GM12872 (cell line): ENCODE results near the gene PARVA.

Source experiments
- TF ChIP-seq, protein P1 (sequence below): IDR thresholded peaks from 3 replicates; pipeline ENCODE4 v1.5.1; 2011; ENCODE audit warnings: low read depth, mild to moderate bottlenecking, low read length, moderate library complexity; ENCODE audit not compliant: insufficient read depth

Gene PARVA

DNA sequence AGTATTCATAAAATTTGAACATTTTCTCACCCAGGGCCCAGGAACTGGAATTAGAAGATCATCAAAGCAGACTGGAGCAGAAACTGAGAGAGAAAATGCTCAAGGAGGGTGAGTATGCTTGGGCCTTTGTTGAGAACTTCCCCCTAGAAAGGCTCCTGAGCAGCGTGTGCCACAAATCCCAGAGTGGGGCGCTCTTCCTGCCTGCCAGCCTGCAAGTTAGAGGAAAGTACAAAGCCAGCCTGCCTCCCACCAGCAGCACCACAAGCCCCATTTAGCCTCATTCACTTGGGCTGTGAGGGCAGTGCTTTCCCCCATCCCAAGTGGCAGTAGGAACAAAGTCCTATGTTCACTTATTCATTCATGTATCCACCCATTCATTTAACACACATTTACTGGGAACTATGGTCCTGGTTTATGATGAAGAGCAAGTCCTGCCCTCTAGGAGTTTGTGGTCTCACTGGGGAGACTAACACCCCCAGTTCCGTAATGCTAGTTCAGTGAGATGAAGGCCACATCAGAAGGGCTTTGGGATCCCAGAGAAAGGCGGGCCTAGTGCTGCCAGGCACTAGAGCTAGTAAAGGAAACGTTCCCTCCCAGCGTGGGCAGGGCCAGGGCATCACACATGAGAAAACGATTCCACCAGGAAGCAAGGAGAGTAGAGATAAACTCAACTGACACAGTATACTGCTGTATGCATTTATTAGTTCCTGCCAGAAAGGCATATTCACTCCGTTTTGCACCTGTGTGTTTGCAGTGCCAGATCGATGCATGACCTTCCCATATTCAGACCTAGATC, 22.4 kb upstream of the PARVA start:
- TF ChIP-seq, protein P1, sequence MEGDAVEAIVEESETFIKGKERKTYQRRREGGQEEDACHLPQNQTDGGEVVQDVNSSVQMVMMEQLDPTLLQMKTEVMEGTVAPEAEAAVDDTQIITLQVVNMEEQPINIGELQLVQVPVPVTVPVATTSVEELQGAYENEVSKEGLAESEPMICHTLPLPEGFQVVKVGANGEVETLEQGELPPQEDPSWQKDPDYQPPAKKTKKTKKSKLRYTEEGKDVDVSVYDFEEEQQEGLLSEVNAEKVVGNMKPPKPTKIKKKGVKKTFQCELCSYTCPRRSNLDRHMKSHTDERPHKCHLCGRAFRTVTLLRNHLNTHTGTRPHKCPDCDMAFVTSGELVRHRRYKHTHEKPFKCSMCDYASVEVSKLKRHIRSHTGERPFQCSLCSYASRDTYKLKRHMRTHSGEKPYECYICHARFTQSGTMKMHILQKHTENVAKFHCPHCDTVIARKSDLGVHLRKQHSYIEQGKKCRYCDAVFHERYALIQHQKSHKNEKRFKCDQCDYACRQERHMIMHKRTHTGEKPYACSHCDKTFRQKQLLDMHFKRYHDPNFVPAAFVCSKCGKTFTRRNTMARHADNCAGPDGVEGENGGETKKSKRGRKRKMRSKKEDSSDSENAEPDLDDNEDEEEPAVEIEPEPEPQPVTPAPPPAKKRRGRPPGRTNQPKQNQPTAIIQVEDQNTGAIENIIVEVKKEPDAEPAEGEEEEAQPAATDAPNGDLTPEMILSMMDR: no peak

DNA sequence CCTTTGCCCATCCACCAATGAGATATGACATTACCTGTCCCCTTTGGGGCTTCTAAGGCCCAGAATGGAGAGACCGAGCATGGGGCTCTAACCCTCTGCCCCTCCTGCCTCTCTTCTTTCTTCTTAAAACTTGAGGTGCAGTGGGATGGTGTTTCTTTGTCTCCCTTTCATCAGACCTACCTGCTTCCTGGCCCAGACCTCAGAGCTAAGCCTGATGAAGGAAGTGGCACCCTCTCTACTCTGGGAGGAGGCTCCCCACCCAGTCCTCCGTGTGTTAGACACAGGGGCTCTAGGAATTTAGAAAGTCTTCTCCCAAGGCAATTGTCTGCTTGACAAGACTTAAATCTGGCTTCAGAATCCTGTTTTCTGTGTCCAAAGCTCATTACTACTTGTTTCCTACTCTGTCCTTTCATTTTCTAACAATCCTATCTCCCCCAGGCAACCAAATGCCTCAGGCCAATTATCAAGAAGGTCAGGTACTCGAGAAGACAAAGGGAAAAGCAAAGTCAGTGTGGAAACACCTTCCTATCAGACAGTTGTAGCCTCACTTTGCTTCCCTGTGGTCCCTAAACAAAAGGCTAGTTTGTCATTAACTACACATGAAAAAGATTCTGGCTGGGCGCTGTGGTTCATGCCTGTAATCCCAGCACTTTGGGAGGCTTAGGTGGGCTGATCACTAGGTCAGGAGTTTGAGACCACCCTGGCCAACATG, 20.3 kb upstream of the PARVA start:
- TF ChIP-seq, protein P1: no peak

DNA sequence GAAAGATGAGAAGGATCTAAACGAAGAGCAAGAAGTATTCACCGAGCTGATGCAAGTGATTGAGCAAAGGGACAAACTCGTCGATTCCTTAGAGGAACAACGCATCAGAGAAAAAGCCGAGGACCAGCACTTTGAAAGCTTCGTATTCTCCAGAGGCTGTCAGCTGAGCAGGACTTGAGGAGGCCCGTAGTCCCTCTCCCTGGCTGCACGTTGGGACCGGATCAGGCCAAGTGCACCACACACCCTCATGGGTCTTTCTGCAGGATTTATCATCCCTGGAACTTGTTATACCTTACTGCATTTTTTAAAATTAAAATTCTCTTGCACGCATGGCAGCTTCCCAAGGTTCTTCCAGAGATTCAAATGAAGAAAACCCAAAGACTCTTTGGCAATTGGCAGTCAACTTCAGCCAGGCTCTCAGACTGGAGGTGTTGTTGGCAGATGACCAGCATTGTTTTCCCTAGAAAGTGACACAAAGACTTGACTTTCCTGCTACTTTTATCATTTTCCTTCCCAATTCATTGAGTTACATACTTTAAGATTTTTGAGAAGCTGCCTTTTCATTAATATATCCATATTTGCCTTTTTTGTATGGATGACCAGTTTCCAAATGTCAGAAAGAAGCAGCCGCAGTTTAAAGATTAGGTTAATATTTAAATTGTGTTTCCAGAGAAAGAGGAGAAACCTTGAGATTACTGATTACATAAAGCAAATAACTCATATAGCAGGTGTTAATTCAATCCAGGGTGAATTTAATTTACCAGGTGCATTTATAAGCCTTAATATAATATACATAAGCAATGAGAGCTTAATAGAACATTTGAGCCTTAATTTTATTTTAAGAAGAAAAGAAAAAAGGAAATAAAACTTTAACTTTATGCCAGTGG, 18.8 kb upstream of the PARVA start:
- TF ChIP-seq, protein P1: no peak

DNA sequence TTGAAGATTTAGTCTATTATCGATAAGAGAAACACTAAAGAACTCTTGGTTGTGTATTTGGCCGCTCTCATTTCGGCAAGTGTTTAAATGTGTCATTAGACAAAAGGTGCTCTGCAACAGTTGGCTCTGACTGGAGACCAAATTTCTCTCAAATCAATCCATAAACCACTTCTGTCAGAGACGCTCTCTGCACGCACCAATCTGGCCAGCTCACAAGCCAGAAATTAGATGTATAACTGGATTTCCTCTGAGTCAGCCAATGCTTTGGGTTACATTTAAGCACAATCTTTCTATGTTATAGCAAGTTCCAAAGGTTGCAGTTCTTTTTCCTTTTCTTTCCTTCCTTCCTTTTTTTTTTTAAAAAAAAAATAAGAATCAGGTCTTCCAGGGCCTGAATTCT, 17.6 kb upstream of the PARVA start:
- TF ChIP-seq, protein P1: no peak

DNA sequence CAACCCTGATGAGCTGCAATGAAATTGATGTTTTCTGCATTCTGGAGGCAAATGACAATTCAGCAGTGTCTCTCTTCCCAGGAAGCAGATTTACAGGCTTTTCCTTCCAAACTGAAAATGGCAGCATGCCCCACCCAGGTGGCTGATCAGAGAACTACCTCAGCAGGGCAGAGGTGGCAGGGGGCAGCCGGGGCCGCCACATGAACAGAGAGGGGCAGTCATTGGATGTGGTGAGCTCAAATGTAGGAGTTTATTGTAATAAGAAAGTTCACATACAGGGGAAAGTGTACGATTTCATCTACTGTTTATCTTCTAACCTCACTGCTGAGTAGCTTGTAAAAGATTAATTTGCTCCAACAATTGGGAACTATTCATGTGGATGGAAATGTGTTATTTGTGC, 15.7 kb upstream of the PARVA start:
- TF ChIP-seq, protein P1: no peak

DNA sequence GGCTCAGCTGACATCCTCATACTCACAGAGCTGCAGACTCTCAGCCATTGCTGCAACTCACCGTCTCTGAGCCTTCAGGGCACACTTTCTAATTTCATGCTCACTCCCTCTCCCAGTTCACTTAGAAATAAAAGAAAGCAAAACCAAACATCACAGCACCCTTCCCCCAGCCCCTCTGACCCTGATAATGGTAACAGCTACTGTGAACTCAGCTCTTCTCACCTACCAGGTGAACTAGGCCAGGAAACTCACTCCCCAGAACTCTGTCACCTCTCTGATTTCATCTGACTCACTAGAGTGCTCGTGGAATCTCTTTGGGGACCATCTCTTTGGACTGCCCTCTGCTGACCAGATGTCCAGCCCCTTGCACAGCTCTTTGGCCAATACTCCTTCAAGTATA, 14.5 kb upstream of the PARVA start:
- TF ChIP-seq, protein P1: no peak

DNA sequence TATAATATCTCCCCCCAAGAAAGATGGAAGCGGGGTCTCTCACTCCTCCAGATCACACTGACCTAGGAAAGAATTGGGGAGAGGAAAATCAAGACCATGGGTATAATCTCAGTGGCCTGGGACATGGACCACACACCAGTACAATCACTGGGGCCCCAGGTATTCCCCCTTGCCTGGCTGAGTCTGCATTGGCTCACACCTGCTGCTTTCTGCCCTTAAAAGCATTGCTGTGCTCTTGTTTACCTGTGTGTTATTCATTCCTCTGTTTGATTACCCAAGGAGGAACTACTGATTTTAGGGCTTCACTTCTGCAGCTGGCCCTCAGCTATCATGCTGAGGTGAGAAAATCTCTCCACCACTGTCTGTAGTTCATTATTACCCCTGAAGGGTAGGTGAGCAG, 14.0 kb upstream of the PARVA start:
- TF ChIP-seq, protein P1: no peak
